Measurements from ENCODE around the gene LRRC3.

DNA sequence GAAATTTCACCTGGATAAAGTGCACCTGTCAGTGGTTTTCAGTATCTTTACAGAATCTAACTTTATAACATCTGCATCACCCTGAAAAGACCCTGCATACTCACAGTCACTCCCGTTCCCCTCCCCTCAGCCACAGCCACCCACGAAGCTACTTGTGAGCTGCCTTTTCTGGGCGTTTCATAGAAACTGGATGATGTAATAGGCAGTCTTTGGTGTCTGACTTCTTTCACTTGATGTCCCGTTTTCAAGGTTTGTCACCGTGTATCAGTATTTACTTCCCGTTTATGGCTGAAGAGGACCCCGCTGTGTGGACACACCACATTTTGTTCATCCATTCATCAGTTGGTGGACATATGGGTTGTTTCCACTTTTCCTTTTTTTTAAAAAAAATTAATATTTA is 47.8 kb upstream of the LRRC3 start:
- no peak for TF ChIP-seq CTCF (conservative IDR thresholded peaks at IDR 0.05; ENCODE audit: low read length)
- TF ChIP-seq EZH2phosphoT487 (IDR thresholded peaks at IDR 0.05; ENCODE audit: borderline replicate concordance) = no peak
